GM21367 (cell line): ENCODE data around the gene FBLN1.
"Not testable (repeated sequence)": the region's sequence is repeated elsewhere in the genome, so short reads cannot be mapped to it uniquely, and the experiment has no call there.

Experiments used
- ATAC-seq: cut with Tn5 transposase; IDR thresholded peaks from one replicate; pipeline ENCODE4 v1.9.1; 2021; ENCODE audit not compliant: unreplicated experiment

The FBLN1 gene

GRCh38 chr22:45582955-45583320 lies 80.3 kb downstream of the FBLN1 start:
- no peak for ATAC-seq

DNA sequence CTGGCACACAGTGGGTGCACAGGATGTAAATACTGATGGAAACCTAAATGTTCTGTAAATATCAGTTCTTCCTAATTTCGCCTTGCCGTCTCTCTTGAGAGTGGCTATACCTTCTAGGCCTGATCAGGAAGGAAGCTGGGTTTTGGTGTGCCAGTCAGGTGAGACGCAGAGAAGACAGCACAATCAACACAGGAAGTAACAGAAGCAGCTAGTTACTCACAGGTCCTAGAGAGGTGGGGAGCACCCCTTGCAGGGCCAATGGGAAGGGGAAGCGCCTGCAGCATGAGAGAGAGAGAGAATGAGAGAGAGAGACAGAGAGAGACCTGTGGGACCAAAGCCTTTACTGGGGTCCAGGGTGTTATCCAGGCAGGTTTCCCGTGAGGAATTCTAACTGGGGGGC lies 80.8 kb downstream of the FBLN1 start:
- ATAC-seq = no peak

DNA sequence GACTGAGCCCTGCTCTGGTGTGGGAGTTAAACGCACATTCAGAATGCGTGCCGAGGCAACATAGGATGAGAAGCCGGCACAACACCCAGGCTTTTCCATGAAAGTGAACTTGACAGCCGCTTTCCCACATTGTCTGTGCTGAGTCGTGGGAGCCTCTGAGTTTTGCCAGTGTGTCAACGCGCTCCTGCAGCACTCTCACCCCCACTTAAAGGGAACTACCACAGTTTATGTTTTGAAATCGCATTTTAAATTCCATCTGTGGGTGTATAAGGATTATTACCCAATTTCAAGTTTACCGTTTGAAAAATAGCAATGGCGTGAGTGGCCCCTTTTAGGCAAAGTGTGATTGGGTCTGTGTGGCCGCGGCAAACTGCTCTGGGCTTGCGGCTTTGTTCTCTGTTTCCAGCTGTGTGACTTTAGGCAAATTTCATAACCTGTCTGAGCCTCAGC lies 81.5 kb downstream of the FBLN1 start:
- no peak for ATAC-seq

DNA sequence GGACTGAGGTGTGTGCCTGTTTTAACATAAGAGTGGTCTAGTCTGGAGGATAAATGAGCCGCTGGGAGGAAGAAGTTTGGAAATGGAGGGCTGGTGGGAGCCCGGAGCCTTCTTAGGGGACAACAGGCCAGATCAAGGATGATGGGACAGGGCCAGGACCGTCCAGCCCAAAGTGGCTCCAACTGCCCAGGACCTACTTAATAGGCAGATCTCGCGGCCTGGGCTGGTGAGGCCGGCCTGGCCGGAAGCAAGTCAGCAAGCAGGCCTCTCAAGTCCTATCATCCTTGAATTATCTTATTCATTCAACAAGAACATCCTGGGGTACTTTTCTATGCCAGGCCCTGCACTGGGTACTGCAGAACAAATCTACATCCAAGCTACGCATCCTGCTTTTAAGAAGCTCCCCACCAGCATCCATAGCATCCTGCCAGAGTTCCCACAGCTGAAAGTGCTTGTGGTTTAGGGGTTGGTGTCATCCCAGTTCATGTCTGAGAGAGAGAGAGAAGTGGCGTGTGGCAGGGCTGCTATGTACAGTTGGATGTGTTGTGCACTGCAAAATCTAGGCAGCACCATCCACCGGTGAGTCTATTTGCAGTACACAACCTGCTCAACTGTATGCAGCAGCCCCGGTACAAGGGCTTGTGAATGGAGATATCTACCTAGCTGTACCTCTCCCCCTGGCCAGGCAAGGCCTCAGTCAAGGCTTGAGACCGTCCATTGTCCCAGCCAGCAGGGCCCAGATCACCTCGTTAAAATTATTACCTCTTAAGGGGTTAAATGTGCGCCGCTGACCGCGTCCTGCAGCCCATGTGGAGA lies 82.1 kb downstream of the FBLN1 start:
- ATAC-seq = no peak

- no peak for ATAC-seq
Measured at GRCh38 chr22:45585437-45585755, 82.7 kb downstream of the FBLN1 start.

DNA sequence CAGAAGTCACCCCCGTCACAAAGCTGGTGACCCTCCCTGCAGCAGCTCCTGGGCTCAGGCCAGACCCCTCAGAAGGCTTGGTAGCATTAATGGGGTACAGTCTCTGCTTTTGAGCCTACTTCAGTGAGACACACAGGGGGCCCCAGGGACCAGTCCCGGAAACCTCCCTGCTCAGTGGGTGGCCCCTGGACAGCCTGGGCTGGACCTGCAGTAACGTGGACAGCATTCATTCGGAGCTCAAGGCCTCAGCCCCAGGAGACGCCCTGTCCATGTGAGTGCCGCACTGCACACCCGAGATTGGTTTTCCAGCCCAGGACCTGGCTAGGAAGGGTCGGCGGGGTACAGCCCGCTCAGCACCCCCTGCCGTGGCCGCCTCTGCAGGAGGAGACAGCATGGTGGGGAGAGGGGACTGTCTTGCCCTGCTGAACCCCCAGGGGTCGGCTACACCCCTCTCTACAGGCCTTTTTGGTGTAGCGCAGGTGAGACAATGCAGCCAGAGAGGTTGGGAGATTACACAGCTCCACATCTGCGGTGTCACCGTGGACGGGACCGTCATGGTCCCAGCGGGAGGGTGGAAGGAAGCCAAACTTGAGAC lies 83.4 kb downstream of the FBLN1 start:
- ATAC-seq = no peak

DNA sequence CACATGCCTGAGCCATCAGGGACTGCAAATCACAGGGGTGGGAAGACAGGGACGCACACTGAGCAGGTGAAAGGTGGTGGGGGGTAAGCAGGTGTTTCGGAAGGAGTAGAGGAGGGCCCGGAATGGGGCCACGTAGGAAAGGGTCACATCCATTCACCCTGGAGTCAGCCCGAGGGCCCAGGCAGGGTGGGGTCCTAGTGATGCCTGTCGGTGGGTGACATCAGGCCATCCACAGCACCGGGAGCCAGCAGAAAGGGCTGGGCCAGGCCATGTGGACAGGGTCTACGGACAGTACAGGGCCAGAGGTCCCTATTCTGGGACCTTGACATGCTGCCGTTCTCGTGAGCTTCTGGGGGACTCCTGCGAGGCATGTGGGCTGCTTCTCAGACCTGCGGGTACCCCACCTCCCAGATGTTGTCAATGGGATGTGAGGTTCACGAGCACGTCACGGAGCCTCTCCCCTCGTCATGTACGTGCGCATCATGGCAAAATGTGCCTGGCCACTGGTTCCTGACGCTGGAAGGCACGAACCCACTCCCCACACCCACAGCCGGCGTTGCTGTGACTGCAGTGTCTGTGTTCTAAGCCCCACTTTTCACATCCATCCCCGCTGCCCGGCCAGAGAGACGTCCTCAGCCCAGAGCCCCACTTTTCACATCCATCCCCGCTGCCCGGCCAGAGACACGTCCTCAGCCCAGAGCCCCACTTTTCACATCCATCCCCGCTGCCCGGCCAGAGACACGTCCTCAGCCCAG lies 84.1 kb downstream of the FBLN1 start:
- no peak for ATAC-seq

- ATAC-seq = no peak
Measured at GRCh38 chr22:45587638-45588505, 85.2 kb downstream of the FBLN1 start.

DNA sequence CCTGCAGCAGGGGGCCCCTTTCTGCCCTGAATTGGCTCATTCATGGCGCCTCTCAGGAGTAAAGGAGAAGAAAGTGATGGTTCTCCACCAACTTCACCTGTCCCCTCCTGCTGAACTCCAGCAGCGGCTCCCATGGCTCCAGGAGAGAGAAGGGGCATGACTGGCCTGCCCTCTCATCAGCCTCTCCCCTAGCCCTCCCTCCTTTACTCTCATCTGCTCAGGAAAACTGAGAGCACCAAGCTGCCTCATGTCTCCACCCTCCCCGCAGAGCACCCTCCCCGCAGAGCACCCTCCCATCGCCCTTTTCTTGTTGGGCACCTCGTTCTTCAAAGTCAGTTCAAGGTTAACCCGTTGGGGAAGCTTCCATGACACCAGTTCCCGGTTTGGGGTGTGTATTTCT lies 86.9 kb downstream of the FBLN1 start:
- ATAC-seq = no peak

DNA sequence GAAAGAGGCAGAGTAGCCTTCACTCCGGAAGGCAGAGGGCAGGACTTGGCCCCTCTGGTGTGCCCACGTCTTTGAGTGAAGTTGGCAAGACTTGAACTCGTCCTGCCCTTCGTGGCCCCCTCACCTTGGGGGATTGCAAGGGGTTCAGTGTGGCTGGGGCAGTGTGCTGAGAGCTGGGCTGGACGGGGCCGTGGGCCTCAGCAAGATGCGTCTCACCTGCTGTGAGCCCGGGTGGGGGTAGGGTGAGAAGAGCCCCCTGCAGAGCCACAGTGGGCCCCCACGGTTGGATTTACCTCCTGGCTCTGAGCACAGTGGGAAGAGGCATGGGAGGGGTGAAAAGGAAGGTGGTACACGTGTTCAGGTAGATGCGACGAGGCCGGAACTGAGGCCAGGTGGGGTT lies 87.6 kb downstream of the FBLN1 start:
- ATAC-seq = no peak

GRCh38 chr22:45591633-45592213 lies 89.0 kb downstream of the FBLN1 start:
- not testable (repeated sequence) for ATAC-seq

DNA sequence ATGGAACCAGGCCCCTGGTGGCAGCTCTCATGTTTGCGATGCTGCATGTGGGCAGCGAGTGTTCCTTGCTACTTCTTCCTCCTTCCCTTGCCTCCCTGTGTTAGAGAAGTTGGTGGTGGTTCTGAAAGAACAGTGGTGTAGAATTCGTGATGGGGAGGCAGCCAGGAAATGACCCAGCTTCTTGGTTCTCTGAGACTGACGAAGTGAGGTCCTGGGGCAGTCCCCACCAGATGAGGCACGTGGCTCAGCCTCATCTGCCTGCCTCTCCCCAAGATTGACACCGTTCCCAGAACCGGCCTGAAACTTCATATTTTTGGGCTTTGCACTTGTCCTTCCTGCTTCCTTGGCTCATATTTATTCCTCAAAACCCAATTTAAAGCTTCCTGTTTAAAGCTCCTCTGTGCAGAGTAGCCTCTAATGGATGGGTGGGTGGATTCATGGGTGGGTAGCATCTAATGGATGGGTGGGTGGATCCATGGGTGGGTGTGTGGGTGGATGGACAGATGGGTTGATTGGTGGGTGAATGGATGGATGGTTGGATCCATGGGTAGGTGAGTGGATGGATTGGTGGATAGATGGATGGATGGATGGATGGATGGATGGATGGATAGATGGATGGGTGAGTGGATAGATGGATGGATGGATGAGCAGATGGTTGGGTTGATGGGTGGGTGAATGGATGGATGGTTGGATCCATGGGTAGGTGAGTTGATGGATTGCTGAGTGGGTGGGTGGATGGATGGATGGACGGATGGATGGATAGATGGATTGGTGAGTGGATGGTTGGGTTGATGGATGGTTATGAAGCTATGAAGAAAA lies 91.6 kb downstream of the FBLN1 start:
- ATAC-seq = no peak

GRCh38 chr22:45597460-45598192 lies 94.9 kb downstream of the FBLN1 start:
- ATAC-seq = no peak

DNA sequence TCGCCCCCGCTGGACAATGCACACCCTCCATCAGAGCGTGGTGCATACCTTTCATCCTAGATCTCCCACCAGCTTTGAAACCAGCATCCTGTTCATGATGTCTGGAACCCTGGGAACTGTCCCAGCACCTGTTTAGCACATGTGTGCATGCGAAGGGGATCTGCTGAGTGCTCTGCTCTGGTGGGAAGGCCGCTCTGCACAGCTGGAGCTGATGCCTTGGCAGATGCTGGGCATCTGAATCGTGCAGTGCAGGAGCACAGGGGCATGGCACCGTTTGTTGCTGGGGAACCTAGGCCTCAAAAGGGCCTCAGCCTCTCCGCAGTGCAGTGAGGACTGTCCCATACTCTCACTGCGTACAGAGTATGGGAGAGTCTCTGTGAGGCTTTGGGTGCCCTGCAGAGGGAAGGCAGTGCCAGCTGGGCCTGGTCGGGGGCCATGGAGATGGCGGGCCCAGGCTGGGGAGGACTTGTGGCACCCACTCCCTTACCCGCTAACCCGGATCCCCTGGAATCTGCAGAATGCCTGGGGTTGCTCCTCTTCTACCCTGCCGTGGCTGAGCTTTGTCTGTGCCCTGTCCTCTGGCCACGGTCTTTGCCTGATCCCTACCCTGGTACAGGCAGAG lies 96.0 kb downstream of the FBLN1 start:
- ATAC-seq = no peak

DNA sequence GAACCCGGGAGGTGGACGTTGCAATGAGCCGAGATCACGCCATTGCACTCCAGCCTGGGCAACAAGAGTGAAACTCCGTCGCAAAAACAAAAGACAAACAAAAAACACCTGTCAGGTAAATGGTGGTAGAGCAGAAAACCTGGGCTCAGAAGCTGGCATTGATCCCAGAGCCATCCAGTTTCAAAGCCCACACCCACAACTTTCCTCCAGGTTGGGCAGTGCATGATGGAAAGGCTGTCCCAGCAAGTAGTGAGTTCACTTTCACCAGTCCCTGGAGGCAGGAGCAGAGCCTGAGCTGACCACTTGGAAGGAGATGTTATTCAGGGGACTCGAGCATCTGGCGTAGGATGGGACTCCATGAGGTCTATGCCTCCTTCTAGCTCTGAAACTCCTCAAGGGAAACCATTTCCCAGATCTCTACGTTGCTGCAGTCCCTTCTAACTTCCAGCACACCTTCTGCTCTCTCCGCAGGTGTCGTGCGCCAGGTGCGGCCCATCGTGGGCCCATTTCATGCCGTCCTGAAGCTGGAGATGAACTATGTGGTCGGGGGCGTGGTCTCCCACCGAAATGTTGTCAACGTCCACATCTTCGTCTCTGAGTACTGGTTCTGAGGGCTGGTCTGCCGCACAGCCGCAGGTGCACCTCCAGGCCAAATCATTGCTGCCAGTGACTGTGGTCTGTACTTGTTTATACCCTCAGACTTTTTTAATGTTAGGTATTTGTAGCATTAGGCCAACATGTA lies 97.3 kb downstream of the FBLN1 start:
- ATAC-seq = no peak

GRCh38 chr22:45600790-45601730 lies 98.4 kb downstream of the FBLN1 start:
- ATAC-seq = no peak
